Stimulated activated CD4-positive, alpha-beta T cell treated with anti-CD3 and anti-CD28 coated beads, TNF-alpha, amount 100 ng/mL, for 48 hours (primary cell): ENCODE data around the gene PTGES3L.
"Not testable (repeated sequence)": the region's sequence is repeated elsewhere in the genome, so short reads cannot be mapped to it uniquely, and the experiment has no call there.

Experiments
- DNase-seq, 3 donors: peaks; one replicate each; pipeline ENCODE4 v3.0.0-alpha.2; 2020; ENCODE audit warnings: low read depth in 3 of 3

PTGES3L gene

GRCh38 chr17:42980274-42980765 is 440 bp upstream of the PTGES3L start, which contains the start of gene RUNDC1:
Gene RUNDC1 (plus strand): TSS chr17:42980565. CDS start chr17:42980577, 12 bp downstream.
- DNase-seq = peak; percentile 84 to 93 (median 85)

DNA sequence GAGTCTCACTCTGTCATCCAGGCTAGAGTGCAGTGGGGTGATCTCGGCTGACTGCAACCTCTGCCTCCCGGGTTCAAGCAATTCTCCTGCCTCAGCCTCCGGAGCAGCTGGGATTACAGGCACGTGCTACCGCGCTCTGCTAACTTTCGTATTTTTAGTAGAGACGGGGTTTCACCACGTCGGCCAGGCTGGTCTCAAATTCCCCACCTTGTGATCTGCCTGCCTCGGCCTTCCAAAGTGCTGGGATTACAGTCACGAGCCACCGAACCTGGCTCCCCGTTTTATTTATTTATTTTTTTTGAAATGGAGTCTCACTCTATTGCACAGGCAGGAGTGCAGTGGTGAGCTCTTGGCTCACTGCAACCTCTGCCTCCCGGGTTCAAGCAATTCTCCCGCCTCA is 4.2 kb downstream of the PTGES3L start:
- DNase-seq = not testable (repeated sequence)

DNA sequence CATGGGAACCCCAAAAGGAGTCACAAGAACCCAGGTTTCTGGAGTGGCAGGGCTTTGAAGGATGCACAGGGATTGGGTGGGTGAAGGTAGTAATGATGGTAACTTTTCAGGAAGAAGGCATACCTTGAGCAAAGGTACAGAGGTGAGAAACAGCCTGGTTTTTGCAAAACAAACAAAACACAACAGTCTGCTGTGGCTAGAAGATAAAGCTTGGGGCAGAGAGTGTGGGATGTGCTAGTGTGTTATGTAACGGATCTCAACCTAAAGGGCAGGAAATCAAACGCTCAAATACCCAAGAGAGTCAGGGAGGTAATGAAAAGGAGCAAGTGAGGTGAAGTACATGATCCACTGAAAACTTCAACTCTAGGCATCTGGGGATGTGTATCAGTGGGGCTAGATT is 4.6 kb downstream of the PTGES3L start:
- DNase-seq = no peak

DNA sequence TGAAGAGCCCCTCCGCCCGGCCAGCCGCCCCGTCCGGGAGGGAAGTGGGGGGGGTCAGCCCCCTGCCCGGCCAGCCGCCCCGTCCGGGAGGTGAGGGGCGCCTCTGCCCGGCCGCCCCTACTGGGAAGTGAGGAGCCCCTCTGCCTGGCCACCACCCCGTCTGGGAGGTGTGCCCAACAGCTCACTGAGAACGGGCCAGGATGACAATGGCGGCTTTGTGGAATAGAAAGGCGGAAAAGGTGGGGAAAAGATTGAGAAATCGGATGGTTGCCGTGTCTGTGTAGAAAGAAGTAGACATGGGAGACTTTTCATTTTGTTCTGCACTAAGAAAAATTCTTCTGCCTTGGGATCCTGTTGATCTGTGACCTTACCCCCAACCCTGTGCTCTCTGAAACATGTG is 6.6 kb downstream of the PTGES3L start:
- not testable (repeated sequence) for DNase-seq

- no peak for DNase-seq
These were observed 8.3 kb downstream of the PTGES3L start for GRCh38 chr17:42971589-42971988.

DNA sequence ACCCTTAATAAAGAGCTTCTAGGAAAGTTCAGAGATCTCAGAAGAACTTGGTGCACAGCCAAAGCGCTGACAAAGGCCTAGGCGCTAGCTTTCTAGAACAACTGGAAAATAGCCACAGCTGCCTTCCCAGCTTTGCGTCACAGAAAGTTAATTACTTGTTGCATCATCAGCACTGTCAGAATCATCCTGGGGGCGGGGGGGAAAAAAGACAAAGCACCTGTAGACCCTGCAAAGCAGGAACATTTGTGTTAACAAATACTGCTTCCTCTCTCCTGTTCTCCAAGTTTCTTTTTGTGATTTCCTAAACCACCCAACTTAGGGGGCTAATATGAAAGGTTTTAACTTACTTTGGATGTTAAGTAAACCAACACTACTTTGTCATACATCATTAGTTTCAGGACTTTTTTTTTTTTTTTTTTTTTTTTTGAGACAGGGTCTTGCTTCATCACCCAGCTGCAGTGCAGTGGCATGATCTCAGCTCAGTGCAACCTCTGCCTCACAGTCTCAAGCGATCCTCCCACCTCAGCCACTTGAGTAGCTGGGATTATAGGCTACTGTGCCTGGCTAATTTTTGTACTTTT is 10.8 kb downstream of the PTGES3L start:
- no peak for DNase-seq

DNA sequence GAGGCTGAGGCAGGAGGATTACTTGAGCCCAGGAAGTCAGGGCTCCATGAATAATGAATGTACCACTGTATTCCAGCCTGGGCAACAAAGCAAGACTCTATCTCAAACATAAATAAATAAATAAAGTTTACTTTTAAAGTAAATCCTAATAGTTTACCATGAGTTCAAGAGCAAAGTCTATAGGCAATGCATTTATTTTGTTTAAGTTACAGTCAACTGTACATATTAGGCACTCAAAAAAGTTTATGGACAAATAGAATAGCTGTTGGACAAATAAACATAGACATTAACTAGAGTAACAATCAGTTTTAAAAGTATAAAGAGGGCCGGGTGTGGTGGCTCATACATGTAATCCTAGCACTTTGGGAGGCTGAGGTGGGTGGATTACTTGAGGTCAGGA is 12.0 kb downstream of the PTGES3L start:
- no peak for DNase-seq

DNA sequence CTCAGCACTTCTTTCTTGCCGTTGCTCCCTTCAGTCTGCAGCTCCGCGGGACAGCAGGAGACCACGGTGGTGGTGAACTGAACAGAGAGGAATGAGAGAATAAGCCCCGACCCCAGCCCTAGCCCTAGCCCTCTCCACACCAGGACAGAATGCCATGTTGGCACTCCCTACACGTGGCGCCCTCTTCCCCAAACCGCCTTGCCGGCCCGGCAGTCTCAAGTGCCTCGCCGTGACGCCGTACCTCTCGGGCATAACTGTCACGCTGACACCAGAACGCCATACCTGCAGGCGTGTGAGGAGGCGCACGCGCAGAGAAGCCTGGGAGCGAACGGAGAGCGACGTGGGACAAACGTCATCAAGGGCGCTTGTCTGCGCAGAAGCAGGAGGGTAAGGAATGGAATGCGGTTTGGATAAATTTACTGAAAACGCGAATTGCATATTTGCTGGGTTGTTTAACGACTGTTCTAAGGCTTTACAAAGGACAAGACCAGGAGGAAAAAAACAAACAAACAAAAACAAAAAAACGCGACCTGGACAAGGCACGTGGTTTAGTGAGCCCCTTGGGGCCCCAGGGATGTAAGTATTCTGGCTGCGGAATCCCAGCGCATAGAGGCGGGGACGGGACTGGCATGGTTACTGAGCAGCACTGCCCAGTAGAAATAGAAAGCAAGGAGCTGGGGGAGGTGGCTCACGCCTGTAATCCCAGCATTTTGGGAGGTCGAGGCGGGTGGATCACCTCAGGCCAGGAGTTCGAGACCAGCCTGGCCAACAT is 15.5 kb downstream of the PTGES3L start, which contains the start of gene AARSD1:
Gene AARSD1 (minus strand): TSS at position 294 of the 772 bp plus-strand sequence. CDS start 14 bp downstream, at position 280.
- peak; percentile 82 to 88 (median 84) for DNase-seq

DNA sequence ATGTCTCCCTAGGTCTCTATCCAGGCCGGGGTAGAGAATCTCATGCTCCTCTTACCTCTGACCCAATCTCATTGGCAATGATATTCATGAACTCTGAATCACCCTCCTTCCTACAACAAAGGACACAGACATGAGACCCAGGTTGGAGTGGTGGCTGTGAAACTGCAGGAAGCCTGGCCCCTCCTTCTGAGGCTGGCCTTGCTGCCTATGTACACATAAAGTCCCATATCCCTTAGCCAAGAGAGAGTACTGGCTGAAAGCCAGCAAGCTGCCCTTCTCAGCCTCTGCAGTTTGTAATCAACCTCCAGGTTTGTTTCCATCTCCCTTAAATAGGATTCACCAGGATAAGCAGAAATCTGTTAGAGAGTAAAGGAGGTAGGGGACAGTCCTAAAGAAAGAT is 26.2 kb downstream of the PTGES3L start:
- DNase-seq = no peak

DNA sequence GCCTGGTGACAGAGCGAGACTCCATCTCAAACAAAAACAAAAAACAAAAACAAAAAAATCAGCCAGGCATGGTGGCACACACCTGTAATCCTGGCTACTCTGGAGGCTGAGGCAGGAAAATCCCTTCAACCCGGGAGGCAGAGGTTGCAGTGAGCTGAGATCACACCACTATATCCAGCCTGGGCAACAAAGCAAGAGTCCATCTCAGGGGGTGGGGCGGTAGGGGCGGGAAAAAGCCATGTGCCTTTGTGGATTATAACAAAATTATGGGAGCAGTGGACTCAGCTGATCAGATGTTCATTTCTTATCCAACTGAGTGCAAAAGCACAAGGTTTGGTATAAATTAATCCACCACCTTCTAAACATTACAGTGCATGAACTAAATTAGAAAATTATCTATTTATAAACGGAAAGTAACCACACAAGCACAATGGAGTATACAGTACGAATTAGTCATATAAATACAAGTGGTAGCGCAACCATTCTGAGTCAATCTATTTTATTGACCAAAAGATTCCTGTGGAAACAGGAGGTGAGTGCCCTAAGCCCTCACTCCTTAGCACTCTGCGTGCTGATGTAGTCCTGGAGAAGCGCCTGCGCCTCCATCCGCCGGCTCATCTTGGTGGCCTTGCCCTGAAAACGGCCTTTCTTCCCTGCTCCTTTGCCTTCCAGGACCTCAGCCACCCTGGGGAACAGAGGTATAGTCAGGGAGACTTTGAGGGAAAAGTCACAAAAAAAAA is 29.7 kb downstream of the PTGES3L start:
- no peak for DNase-seq

GRCh38 chr17:42946812-42947211 is 33.1 kb downstream of the PTGES3L start:
- DNase-seq = no peak

- DNase-seq = no peak
These were observed 35.7 kb downstream of the PTGES3L start for GRCh38 chr17:42944211-42944610.

DNA sequence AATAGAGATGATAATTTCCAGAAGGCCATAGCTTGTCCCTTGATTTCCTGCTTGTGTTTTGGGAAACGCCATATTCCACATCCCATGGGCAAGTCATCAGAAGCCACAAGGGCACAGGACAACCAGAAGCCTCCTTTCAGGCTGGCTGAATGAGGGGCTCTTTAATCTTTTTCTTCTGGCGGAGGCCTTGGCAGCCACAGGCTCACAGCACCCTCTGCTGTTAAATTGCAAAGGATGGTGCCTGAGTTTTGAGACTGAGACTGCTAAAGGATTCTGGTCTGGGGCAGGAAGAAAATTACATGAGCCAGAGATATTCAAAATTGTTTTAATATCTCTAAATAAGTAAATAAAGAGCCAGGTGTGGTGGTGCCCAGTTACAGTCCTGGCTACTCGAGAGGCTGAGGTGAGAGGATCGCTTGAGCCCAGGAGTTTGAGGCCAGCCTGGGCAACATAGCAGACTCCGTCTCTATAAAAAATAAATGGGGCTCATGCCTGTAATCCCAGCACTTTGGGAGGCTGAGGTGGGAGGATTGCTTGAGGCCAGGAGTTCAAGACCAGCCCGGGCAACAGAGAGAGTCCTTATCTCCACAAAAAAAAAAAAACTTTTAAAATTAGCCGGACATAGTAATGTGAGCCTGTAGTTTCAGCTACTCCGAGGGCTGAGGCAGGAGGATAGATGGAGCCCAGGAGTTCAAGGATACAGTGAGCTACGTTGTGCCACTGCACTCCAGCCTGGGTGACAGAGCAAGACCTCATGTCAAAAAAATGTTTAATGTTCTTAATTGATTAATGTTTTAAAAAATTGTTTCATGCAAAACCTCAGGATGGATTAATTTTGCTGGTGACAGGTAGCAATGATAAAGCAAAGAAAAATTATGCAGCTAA is 41.9 kb downstream of the PTGES3L start:
- DNase-seq = no peak

- DNase-seq = no peak
These were observed 50.4 kb downstream of the PTGES3L start for GRCh38 chr17:42929497-42929844.

DNA sequence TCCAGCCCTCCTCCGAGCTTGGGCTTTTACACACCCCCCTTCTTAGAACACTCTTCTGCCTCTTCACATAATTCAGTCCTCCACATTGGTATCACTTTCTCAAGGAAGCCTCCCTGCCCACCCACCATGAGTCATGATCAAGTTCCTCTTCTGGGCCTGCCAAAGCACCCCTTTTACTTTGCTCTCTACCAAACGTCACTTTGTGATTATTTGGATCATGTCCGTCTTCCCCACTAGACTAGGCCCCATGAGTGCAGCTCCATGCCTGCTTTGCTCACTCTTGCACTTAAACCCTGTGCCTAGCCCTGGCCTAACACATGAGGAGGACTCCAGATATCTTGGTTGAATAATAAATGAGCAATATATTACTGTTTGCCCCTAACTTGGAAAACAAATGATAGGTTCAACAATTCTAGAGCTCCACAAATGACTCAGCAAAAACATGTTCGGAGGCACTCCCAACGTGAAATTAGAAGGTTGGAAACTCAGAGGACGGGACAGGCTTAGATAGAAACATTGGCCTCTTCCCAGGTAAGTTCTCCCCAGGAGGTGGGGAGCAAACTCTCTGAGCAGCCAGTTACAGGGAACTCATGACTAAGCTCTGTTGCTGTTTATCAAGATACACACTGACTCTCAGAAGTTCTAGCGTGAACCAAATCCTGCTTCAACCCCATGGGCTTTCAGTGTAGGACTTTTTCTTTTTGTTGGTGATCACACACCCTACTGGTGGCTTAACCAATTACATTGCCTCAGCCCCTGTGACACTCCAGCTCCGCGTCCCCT is 51.0 kb downstream of the PTGES3L start:
- peak; percentile 7 to 29 (median 25) for DNase-seq

GRCh38 chr17:42924891-42925290 is 55.0 kb downstream of the PTGES3L start:
- no peak for DNase-seq

DNA sequence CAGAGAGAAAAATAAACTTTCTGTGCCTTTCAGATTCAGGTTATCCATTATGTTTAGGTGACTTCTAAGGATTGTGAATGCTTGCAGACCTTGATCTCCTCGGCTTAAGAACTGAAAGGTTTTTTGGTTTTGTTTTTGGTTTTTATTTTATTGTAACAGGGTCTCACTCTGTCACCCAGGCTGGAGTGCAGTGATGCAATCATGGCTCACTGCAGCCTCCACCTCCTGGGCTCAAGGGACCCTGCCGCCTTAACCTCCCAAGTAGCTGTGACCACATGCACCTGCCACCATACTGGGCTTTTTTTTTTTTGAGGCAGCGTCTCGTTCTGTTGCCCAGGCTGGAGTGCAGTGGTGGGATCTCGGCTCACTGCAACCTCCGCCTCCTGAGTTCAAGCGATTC is 56.4 kb downstream of the PTGES3L start:
- DNase-seq = not testable (repeated sequence)

DNA sequence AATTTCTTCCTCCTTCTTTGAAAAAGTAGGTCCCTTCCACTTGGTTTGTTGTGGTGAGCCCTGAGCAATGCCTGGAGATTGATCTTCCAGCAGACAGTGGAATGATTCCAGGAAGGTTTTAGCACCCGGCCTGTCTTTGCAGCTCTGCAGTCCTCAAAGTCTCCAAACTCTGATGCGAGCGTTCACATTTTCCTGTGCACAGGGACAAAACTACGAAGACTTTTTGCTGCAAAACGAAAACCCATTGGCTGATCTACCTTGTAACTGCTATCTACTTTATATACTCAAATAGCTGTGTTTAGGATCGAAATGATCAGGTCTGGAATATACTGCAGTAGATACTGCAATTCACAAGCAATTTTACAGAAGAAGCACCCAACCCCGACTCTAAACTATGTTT is 57.6 kb downstream of the PTGES3L start:
- DNase-seq = no peak

- no peak for DNase-seq
These were observed 59.0 kb downstream of the PTGES3L start for GRCh38 chr17:42920922-42921321.

DNA sequence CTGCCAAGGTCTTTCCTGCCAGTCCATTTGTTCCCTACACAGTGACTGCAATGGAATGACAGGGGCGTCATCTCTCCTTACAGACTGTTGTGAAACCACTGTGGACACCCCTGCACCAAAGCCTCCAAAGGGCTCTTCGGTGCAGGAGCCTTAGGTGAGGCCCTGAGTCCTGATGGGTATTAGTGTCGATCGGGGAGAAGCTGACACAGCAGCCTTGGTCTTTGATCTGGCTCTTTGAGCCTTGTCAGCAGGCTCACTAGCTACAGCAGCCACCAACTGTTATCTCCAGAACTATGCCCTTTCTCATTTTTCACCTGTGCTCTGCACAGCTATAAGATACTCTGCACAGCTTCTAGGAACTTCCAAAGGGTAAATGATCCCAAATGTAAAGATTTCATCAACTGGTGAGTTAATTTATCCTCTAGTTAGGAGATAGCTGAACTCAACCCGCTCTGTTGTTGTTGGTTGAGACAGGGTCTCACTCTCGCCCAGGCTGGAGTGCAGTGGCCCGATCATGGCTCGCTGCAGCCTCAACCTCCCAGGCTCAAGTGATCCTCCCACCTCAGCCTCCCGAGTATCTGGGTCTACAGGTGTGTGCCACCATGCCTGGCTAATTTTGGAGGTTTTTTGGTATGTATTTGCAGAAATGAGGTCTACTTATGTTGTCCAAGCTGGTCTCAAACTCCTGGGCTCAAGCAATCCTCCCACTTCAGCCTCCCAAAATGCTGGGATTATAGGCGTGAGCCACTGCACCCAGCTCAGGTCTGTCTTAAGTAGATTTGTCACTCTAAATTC is 59.6 kb downstream of the PTGES3L start:
- DNase-seq = no peak
